OCI-LY3 (cell line): Measurements from ENCODE around the gene RBFA.

Experiments
- CTCF ChIP-seq: fragments of 200-600, 300-600 bp; sonication (generic); IDR thresholded peaks from 2 replicates; pipeline ENCODE4 v1.5.1; 2014; ENCODE audit warnings: antibody characterized with exemption, low read length, low read depth
- EZH2phosphoT487 ChIP-seq: fragments of 200-600 bp; shearing (Covaris generic); IDR thresholded peaks from 2 replicates; pipeline ENCODE4 v1.6.1; 2018; ENCODE audit warnings: antibody characterized with exemption, mixed run types, low read depth

GRCh38 chr18:80046961-80047541 lies 12.8 kb downstream of the RBFA start:
- TF ChIP-seq CTCF (no peak), EZH2phosphoT487 (no peak)
